GM21723 (cell line): Measurements from ENCODE around the gene SLC44A1.

Source experiments
- ATAC-seq: cut with Tn5 transposase; IDR thresholded peaks from one replicate; pipeline ENCODE4 v1.9.1; 2021; ENCODE audit warnings: mild to moderate bottlenecking, moderate library complexity; ENCODE audit not compliant: unreplicated experiment

SLC44A1 gene

DNA sequence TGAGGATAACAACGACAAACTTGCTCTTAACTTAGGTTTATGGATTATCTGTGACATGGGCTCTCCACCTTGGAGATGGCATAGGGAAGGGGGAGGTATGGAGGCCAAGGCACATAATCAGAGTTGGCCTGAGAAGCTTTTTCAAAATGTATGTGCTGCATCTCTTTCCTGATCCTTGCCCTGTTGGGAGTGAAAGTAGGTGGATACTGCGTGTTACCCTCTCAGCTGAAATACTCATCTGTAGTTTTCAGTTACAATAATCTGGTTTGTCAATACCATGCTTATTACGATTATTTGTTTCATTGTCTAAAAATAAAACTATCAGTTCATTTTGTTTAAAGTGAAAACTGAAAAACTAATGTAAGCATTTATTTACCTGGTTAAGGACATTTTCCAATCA lies 86.7 kb downstream of the SLC44A1 start:
- peak; percentile 48 for ATAC-seq

DNA sequence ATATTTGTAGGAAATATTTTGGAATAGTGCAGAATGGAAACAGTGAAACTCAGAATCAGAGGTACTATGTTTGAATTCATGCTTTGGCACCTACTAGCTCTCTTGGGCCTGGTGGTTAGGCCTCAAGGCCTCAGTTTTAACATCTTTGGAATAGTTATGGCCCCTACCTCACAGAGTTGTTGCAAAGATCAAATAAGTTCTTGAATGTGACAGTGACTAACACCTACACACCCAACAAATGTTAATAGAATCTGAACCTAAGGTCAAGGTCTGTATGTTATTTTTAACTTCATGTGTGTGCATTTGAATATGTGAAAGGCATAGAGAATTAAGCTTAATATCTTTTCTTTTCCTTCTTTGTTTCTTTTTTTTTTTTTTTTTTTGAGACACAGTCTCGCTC lies 87.3 kb downstream of the SLC44A1 start:
- ATAC-seq: no peak

DNA sequence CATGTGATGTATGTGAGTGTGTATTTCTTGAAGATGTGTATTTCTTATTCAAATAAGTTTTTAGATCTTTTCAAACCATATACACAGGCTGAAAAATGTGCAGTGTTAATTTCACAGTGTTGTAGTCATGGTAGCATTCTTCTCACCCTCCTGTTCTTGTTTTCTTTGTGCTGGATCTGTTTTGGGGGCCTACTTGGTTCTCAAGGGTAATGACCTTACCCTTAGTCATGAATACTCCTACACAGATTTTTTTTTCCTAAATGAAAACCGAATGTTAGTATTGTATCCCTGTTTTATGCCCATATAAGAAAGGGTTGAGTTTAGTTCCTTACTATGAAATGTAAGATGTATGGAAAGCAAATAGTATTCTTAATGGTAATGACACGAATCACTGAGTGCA lies 88.0 kb downstream of the SLC44A1 start:
- no peak for ATAC-seq

DNA sequence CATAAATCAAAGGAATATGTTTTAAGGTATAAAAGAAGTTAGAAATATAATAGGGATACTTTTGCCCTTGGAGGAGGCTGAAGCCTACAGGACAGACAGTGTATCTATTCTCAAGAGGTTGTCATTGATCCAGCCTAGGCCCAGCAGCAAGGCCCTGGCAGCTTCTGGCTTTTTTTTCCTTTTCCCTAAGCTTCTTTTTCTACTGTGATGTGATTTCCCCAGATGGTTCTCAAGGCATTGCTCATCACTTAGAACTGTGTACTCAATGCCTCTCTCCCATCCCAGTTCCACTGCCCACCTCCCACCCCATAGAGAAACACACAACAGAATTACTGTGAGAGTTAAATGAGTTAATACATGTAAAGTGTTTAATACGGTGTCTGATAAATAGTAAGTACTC lies 88.6 kb downstream of the SLC44A1 start:
- ATAC-seq: no peak

DNA sequence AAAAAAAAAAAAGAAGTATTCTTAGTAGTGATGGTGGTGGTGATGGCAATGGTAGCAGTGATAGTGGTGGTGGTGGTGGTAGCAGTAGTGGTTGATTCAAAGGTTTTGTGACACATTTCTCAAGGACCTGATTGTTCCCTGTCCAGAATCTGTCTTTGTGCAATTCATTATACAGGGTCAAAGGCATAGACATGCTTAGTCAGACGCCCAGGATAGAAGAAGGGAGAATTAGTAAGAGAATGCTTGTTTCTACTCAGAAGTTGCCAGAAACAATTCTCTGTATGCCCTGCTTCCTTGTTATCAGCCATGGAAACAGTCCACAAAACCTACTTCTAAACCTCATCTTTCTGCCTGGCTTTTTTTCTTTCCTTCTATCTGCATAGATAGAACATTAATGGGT lies 89.4 kb downstream of the SLC44A1 start:
- no peak for ATAC-seq

DNA sequence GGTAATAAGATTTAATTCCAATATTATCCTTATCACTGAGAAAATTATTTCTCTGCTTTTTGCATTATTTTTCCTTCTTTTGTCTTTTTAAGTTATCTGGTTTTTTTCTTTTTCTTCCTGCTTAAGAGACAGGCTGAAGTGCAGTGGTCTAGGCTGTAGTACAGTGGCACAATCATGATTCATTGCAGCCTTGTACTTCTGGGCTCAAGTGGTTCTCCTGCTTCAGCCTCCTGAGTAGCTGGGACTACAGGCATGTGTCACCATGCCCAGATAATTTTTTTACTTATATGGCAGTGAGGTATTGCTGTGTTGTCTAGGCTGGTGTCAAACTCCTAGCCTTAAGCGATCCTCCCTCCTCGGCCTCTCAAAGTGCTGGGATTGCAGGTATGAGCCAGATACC lies 93.9 kb downstream of the SLC44A1 start:
- ATAC-seq: no peak

DNA sequence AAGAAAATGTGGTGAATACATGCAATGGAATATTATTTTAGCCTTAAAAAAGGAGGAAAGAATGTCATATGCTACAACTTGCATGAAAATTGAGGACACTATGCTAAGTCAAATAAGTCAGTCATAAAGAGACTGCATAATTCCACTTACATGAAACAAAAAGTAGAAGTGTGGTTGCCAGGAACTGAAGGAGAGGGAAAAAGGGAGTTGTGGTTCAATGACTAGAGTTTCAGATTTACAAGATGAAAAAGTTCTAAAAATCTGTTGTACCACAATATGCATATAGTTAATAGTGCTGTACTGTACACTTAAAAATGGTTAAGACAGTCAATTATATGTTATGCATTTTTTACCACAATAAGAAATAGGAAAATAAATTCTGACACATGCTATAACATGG lies 95.4 kb downstream of the SLC44A1 start:
- no peak for ATAC-seq

DNA sequence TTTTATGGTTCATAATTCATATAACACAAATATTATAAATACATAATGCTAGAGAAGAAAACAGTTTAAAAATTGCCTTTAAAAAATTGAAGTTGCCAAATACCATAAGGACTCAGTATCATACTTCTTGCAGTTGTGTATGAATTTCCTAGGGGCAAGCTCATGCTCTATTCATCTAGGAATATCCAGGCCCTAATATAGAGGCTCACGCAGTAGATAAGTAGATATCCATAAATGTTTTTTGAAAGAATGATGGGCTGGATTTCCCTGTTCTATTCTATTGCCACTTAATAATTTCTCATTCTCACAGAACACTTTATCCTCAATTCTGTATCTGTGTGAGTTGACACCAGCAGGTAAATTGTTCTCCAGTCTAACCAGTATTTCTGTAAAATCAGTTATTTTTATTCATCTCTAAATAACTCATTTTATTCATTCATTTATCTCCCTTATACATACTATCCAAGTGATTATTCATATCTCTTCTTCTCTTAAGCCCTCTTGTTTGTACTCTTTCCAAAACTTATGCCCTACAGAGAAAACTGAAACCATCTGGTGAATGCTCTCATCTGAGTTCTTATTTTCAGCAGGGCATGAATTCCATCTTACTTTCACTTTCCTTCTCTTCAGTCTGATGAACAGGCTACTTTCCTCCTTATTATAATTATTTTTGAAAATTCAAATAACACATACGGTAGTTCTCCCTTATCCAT lies 97.1 kb downstream of the SLC44A1 start:
- peak; percentile 82 for ATAC-seq

DNA sequence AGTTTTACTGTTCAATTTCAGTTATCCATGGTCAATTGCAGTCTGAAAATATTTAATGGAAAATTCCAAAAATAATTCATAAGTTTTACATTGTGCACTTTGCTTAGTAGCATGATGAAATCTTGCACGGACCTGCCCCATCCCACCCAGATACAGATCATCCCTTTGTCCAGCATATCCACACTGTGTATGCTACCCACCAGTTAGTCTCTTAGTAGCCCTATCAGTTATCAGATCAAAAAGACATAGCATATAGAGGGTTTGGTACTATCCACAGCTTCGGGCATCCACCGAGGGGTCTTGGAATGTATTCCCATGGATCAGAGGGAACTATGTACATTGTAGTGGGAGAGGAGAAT lies 97.7 kb downstream of the SLC44A1 start:
- ATAC-seq: no peak

DNA sequence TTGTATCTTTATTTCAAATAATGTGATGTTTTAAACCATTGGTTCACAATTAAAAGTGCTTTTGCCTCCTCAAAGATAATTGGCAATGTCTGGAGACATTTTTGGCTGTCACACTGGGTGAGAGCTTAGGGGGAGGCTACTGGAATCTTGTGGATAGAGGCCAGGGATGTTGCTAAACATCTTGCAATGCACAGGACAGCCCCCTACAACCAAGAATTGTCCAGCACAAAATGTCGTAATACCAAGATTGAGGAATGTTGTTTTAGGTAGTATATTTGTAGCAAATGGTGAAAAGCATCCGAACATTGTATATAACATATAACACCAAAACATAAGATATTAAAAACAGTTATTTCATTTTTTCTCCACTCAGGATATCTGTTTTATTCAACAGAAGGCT lies 99.8 kb downstream of the SLC44A1 start:
- ATAC-seq: no peak

DNA sequence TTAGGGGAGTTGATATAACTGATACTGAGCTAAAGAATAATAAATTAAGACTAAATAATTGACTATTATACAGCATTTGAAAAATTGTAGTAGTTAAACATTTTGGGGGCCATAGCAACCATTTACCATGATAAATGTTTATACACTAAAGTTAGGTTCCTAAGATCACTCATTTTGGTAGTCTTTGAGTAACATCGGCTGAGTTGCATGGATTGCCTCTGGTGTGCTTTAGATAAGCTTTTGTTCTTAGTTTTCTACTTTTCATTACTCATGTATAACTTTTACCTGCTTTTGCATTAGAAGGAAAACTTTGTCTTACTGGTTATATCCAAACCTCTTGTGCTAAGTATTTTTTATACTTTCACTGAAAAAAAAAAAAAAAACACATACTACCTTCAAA lies 101.2 kb downstream of the SLC44A1 start:
- no peak for ATAC-seq

DNA sequence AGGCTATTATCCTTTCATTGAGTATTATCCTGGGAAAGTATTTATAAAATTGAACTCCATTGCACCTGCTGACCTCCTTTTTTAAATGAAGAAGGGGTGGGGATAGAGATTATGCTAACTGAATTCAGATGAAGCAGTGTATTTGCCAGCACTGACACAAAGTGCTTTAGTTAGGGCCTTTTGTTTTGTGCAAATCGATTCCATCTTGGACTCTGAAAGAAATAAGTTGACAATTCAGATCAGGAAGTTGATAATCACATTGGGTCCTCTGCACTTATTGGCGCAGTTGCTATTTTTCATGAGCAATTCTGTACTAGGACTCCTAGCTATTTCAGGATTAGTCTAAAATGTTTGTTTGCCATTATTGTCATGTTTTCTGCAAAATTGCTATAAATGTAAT lies 101.8 kb downstream of the SLC44A1 start:
- no peak for ATAC-seq

DNA sequence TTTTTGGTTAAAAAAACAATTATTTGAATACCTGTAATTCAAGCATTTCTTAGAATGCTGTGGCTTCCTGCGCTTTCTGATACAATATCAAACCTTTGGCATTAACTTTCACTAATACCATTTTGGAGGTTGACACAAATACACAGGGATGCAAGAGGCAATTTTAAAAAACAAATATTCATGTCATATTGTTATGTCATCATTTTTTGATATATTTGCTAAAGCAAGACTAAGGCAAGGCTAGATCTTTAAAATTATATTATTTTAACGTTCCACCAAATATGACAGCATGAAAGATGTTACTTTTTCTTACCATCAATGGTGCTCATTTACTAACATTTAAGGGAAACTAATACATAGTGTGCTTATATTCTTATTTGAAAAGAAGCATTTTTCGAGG lies 110.0 kb downstream of the SLC44A1 start:
- no peak for ATAC-seq

DNA sequence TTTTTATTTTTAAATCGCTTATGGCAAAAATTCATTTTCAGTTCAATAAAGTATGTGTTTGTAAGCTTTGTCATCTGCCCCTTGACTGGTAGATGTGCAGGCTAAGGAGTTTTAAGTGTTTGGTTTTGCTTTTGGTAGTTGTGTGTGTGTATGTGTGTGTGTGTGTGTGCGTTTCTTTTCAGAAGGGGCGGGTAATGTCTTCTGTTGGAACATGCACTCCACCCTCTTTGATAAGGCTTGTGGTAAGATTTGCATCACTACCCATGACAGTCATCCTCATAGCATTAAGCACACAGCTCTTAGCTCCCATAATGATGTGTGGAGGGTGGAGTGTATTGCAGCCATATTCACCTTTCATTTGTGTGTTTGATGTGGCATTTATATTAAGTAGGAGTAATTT lies 111.3 kb downstream of the SLC44A1 start:
- no peak for ATAC-seq

DNA sequence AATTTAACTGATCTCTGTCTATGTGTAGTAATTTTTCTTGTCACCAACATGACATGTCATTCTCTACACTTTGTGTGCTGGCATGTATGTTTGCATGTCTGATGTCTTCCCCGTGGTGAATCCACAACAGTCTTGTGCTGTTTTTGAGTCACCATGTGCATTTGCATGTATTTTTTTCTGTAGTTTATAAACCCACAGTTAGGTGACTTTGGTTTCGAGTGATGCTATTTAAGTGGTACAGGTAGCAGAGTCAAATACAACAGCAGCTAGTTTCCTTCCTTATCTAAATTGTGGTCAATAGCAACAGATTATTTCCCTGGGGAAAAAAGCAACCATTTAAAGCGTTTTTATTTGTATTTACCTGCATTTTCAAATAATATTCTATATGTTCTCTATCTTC lies 113.5 kb downstream of the SLC44A1 start:
- peak; percentile 96 for ATAC-seq

DNA sequence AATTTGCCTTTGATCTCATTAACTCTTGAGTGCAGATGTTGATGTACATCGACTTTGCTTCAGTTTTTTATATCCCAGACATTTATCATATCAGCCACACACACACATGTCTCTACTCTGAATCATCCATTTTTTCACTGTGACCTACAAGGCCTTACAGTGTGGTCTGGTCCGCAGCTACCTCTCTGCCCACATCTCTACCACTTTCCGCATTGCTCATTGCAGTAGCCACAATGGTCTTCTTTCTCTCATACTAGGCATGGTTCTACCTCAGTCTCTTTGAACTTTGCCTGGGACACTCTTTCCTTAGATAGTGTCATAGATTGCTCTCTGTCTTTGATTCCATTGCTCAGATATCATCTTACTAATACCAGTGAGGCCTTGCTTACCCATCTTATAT lies 115.4 kb downstream of the SLC44A1 start:
- ATAC-seq: no peak

DNA sequence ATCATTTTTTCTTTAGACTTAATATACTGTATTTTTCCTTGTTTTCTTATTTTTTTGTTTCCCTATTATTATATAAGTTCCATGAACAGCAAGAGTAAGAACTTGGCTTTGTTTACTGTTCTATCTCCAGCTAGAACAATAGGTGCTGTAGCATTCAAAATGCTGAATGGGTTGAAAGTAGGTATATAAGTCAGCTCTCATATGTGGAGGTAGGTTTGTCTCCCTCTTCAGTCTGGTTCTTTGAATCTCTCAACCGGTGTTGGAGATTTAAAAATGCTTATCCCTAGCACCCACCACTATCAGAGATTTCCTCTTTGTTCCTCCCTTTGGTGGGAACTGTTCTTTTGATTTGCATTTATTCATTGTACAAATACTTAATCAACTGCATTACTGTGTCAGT lies 115.9 kb downstream of the SLC44A1 start:
- ATAC-seq: no peak

DNA sequence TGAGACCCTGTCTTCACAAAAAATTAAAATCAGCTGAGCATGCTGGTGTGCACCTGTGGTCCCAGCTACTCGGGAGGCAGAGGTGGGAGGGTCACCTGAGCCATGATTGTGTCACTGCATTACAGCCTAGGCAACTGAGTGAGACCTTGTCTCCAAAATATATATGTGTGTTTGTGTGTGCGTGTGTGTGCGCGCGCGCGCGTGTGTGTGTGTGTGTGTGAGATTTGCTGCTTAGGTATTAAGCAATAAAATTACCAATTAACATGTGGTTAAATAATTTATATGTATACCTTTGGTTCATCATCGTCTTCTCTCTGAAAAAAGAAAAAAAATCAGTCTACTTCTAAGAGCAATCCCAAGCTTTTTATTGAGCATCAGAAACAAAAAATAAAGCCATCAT lies 117.4 kb downstream of the SLC44A1 start:
- ATAC-seq: no peak

DNA sequence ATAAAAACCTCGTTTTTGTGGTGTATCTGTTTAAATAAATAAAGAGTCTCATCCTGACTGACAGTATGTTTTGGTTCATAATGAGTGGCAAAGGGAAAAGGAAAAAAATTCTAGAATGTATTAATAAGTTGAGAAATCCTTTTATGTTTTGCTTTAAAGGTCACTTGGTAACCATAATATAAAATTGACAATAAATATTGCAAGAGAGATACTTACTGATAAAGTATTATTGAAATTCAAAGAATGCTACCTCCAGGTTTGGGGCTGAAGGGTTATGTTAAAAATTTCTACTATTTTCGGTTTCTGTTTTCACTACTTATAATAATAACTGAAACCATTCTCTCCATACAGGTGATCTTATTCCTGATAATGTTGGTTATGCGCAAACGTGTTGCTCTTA lies 118.0 kb downstream of the SLC44A1 start:
- ATAC-seq: no peak

DNA sequence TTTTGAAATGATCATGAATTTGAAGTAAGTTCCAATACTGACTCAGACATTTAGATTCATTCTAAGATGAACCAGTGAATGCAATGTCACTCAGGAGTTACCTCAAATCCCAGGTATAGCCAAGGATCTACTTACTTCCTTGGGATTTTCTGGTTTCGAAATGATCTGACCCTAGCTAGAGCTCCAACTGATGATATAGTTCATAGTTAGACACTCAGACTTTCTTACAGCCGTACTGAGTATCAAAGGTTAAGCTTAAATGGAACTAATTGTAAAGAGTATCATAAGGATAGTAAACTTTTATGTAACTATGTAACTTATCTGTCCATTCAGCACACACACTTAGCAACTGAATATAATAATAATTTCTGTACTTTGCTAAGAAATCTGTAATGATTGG lies 119.4 kb downstream of the SLC44A1 start:
- ATAC-seq: no peak

DNA sequence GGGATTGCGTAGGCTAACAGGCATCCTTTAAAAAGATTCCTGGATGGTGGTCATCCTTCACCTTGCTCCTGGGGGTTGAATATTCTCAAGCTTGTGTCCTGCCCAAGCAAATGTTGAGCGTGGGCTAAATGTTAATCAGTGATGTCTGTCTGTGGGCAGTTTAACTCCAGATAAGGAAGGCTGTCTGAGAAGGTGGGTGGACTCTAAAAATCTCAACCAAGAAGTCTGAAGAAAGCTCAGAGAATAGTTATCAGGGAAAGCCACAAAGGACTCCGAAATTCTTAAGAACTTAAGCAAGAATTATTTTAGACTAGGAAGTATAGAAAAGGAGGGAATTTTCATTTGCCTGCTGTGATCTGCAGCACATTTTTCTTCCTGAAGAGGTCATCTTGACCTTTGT lies 125.5 kb downstream of the SLC44A1 start:
- ATAC-seq: no peak

DNA sequence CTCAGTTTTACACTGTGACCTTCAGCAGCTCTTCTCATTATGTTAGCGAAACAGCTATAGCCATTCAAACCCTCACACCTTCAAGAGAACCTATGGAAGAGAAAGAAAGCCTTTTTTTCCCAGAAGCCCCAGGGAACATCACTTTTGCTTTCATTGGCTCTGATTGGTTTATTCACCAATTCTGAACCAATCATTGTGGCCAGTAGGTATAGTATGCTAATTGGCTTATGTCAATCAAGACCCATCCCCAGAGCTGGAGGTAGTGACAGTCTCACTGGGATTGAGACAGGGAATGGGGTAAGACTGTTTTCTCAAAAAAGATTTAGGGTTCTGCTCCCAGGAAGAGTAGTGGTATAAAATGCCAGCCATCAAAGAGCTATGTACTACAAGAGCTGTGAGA lies 129.3 kb downstream of the SLC44A1 start:
- no peak for ATAC-seq

DNA sequence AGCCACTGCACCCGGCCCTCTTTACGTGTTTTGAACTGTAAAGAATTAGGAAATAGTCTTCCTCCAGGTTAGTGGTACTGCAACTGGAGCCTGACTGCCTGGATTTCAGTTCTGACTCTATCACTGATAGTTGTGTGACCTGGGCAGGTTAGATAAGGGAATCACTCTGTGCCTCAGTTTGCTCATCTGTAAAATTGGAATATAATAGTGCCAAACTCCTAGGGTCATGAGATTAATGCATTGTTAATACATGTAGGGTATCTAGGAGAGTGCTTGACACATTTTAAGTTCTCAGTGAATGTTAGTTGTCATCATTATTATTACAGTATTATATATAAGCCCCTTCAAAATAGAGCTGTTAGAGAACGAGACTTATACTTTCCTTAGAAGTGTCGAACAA lies 130.9 kb downstream of the SLC44A1 start:
- ATAC-seq: no peak

DNA sequence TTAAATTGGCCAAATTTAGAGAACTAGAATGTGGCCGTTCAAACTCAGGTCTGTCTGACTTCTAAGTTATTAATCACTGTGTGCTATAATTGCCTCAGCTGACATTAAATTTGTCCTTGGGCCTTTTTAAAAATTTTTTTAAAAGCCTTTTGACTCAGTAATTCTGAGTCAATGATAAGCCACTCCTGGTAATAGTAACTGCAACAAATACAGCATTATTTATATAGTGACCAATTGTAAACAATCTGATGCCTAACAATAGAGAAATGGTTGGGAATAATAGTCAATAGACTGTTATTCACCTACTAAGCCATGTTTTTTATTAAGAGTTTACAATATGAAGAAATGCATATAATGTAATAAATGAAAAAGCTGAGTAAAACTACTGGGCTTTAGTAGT lies 132.4 kb downstream of the SLC44A1 start:
- ATAC-seq: no peak
